Stimulated activated CD4-positive, alpha-beta T cell treated with anti-CD3 and anti-CD28 coated beads, Interleukin-4, amount 100 ng/mL, for 24 hours (primary cell): ENCODE data around the gene IGF2BP2.
"Not testable (repeated sequence)": the region's sequence is repeated elsewhere in the genome, so short reads cannot be mapped to it uniquely, and the experiment has no call there.

Experiments
- DNase-seq: peaks from one replicate; pipeline ENCODE4 v3.0.0-alpha.2; 2020

IGF2BP2 gene

GRCh38 chr3:185831990-185832389 lies 7.1 kb upstream of the IGF2BP2 start:
- no peak for DNase-seq

- DNase-seq = no peak
Observed at GRCh38 chr3:185831195-185831594, 6.4 kb upstream of the IGF2BP2 start.

GRCh38 chr3:185830018-185830797 lies 5.4 kb upstream of the IGF2BP2 start:
- DNase-seq = no peak

- no peak for DNase-seq
Observed at GRCh38 chr3:185828755-185829154, 3.9 kb upstream of the IGF2BP2 start.

GRCh38 chr3:185827595-185828344 lies 2.9 kb upstream of the IGF2BP2 start:
- no peak for DNase-seq

GRCh38 chr3:185825639-185826481 lies 1.0 kb upstream of the IGF2BP2 start:
- peak; percentile 33 for DNase-seq

- DNase-seq = peak; percentile 11
Observed at GRCh38 chr3:185824051-185825005, 514 bp downstream of the IGF2BP2 start.

- DNase-seq = peak; percentile 17
Observed at GRCh38 chr3:185823078-185824044, 1.5 kb downstream of the IGF2BP2 start.

GRCh38 chr3:185822221-185823000 lies 2.4 kb downstream of the IGF2BP2 start:
- DNase-seq = no peak

GRCh38 chr3:185820973-185821758 lies 3.7 kb downstream of the IGF2BP2 start:
- no peak for DNase-seq

- DNase-seq = no peak
Observed at GRCh38 chr3:185818267-185818875, 6.5 kb downstream of the IGF2BP2 start.

GRCh38 chr3:185815391-185816282 lies 9.2 kb downstream of the IGF2BP2 start:
- DNase-seq = no peak

GRCh38 chr3:185813691-185814215 lies 11.1 kb downstream of the IGF2BP2 start:
- DNase-seq = no peak

GRCh38 chr3:185813205-185813604 lies 11.6 kb downstream of the IGF2BP2 start:
- no peak for DNase-seq

- no peak for DNase-seq
Observed at GRCh38 chr3:185807445-185808068, 17.3 kb downstream of the IGF2BP2 start.

GRCh38 chr3:185798831-185799110 lies 26.1 kb downstream of the IGF2BP2 start:
- DNase-seq = not testable (repeated sequence)
